ENCODE results near the gene ADGRL3.

GRCh38 chr4:61318431-61318830 lies 118.3 kb downstream of the ADGRL3 start:
- TF ChIP-seq CTCF (IDR thresholded peaks at IDR 0.05), result no peak
- TF ChIP-seq POLR2A (IDR thresholded peaks at IDR 0.05), result no peak
